GM12878 (cell line): ENCODE measurements around the gene ICE2. TPM values are rescaled to one million over a fixed set of nuclear protein-coding genes. Genes with fewer than 3 reads are reported as not detected.

ENCODE experiments used
- ATAC-seq: fragments of 200-7000 bp; cut with Tn5 transposase; 3 replicates; pipeline ENCODE4 v1.9.1; 2020; ENCODE audit warnings: mild to moderate bottlenecking, moderate library complexity
- BruUV-seq: library from RNA; stranded (reverse); fragments of 400-500 nt; replicated peaks from 2 replicates; lab custom pipeline; 2021; lab: Mats Ljungman, UMichigan
- CTCF ChIA-PET: fragments of 300-600 bp; sonication (Branson Sonifier 250); formaldehyde crosslinking; extraction: SDS; loops from one replicate; lab custom pipeline; 2021; ENCODE audit warnings: inconsistent platforms; lab: Yijun Ruan, JAX
- POLR2A ChIA-PET: fragments of 350-600 bp; formaldehyde crosslinking; extraction: SDS; loops from one replicate; lab custom pipeline; 2021; ENCODE audit warnings: inconsistent platforms; lab: Charles Lee
- RAD21 ChIA-PET: fragments of 300-600 bp; sonication (Branson Sonifier 250); formaldehyde crosslinking; loops from one replicate; lab custom pipeline; 2023; ENCODE audit warnings: antibody characterized with exemption; ENCODE audit not compliant: unreplicated experiment; lab: Charles Lee
- SMC1A ChIA-PET: fragments of 300-600 bp; sonication (Branson Sonifier 250); formaldehyde crosslinking; loops from one replicate; lab custom pipeline; 2023; ENCODE audit not compliant: unreplicated experiment, uncharacterized antibody; lab: Charles Lee
- DNase-seq: peaks from one replicate; pipeline ENCODE4 v3.0.0-alpha.2; 2011; ENCODE audit warnings: low read depth, low spot score
- FAIRE-seq: peaks from 3 replicates; lab custom pipeline; 2011; peaks lifted over from hg19 to GRCh38; lab: Jason Lieb, UNC
- H2AFZ ChIP-seq: 2 replicates; pipeline ENCODE4 v1.6.0; 2011; ENCODE audit warnings: low read depth, low read length, control low read depth; ENCODE audit not compliant: control insufficient read depth
- H3K27ac ChIP-seq: 2 replicates; pipeline ENCODE4 v1.5.1; 2011; ENCODE audit warnings: control low read depth; ENCODE audit not compliant: control insufficient read depth, insufficient read depth
- H3K27me3 ChIP-seq, 2 experiments: replicated peaks in 1 of 2; 2 replicates each; pipeline versions ENCODE4 v1.6.0 to v1.6.1; 2011; ENCODE audit warnings: low read length in 1 of 2; ENCODE audit not compliant: control insufficient read depth in 2 of 2, insufficient read depth in 2 of 2
- H3K36me3 ChIP-seq, 2 experiments: 2 replicates each; pipeline ENCODE4 v1.5.1; 2011; ENCODE audit warnings: low read length in 1 of 2; ENCODE audit not compliant: control insufficient read depth in 2 of 2, insufficient read depth in 2 of 2
- H3K4me1 ChIP-seq: 2 replicates; pipeline ENCODE4 v1.6.1; 2011; ENCODE audit warnings: mild to moderate bottlenecking, low read length, moderate library complexity, mixed read lengths; ENCODE audit not compliant: control insufficient read depth, insufficient read depth
- H3K4me2 ChIP-seq: 2 replicates; pipeline ENCODE4 v1.6.0; 2011; ENCODE audit warnings: control low read depth; ENCODE audit not compliant: control insufficient read depth, insufficient read depth
- H3K4me3 ChIP-seq: fragments of 200-600 bp; sonication (generic); 2 replicates; pipeline ENCODE4 v1.5.1; 2016
- H3K79me2 ChIP-seq: 2 replicates; pipeline ENCODE4 v1.6.0; 2011; ENCODE audit warnings: low read length; ENCODE audit not compliant: control insufficient read depth, insufficient read depth
- H3K9ac ChIP-seq: 2 replicates; pipeline ENCODE4 v1.8.0; 2011; ENCODE audit warnings: low read length, control low read depth, mixed read lengths; ENCODE audit not compliant: control insufficient read depth, insufficient read depth
- H3K9me3 ChIP-seq: replicated peaks from 3 replicates; pipeline ENCODE4 v1.5.1; 2011; ENCODE audit warnings: mild to moderate bottlenecking, low read length; ENCODE audit not compliant: control insufficient read depth, insufficient read depth
- H4K20me1 ChIP-seq: 2 replicates; pipeline ENCODE4 v1.6.0; 2011; ENCODE audit not compliant: control insufficient read depth, insufficient read depth
- ATF7 ChIP-seq: fragments of 450-650 bp; IDR thresholded peaks from 2 replicates; pipeline ENCODE4 v1.6.1; 2016; ENCODE audit warnings: low read depth, mild to moderate bottlenecking
- BHLHE40 ChIP-seq, 2 experiments: fragments of 450-650 bp in 1 of 2; IDR thresholded peaks; 2 replicates each; pipeline ENCODE4 v1.6.1; 2011 to 2017; ENCODE audit warnings: low read depth in 2 of 2, borderline replicate concordance in 1 of 2, improper control_type of control experiment in 1 of 2, low read length in 1 of 2, mild to moderate bottlenecking in 1 of 2
- CBX3 ChIP-seq: fragments of 200-600 bp; sonication (generic); IDR thresholded peaks from 2 replicates; pipeline ENCODE4 v1.6.1; 2016; ENCODE audit warnings: low read depth, borderline replicate concordance
- E4F1 ChIP-seq: fragments of 450-650 bp; IDR thresholded peaks from 2 replicates; pipeline ENCODE4 v1.6.1; 2018; ENCODE audit warnings: borderline replicate concordance, mild to moderate bottlenecking; ENCODE audit not compliant: partially characterized antibody
- FOXK2 ChIP-seq: fragments of 450-650 bp; IDR thresholded peaks from 2 replicates; pipeline ENCODE4 v1.6.1; 2017; ENCODE audit warnings: mild to moderate bottlenecking, moderate library complexity
- JUNB ChIP-seq: IDR thresholded peaks from 2 replicates; pipeline ENCODE4 v1.6.1; 2016; ENCODE audit warnings: antibody characterized with exemption, mild to moderate bottlenecking
- NRF1 ChIP-seq: conservative IDR thresholded peaks from 2 replicates; pipeline ENCODE4 v1.6.1; 2011; ENCODE audit warnings: mild to moderate bottlenecking, low read depth, low read length, improper control_type of control experiment
- PBX3 ChIP-seq: IDR thresholded peaks from 2 replicates; pipeline ENCODE4 v1.6.1; 2011; ENCODE audit warnings: mild to moderate bottlenecking, low read depth, low read length, moderate library complexity; ENCODE audit not compliant: insufficient replicate concordance
- SRF ChIP-seq, 2 experiments: IDR thresholded peaks; 2 replicates each; pipeline ENCODE4 v1.6.1; 2011; ENCODE audit warnings: low read depth in 2 of 2, low read length in 2 of 2, mild to moderate bottlenecking in 1 of 2, moderate library complexity in 1 of 2
- TCF12 ChIP-seq: IDR thresholded peaks from 2 replicates; pipeline ENCODE4 v1.6.1; 2011; ENCODE audit warnings: low read depth, mild to moderate bottlenecking, low read length
- ZNF207 ChIP-seq: fragments of 450-650 bp; IDR thresholded peaks from 2 replicates; pipeline ENCODE4 v1.6.1; 2014; ENCODE audit warnings: antibody characterized with exemption, mild to moderate bottlenecking, borderline replicate concordance
- WGBS: methylation state at CpG from one replicate; pipeline ENCODE4 v1.1.6; 2016; ENCODE audit warnings: low lambda C conversion rate; ENCODE audit not compliant: insufficient replicate concordance, insufficient coverage; ENCODE audit errors: missing lambda C conversion rate; 5-methylcytosine and 5-hydroxymethylcytosine counted together
- in situ Hi-C: fragments of 300-500 bp; cut with MboI; formaldehyde crosslinking; loops from 9 replicates; pipeline ENCODE4 v1.14.3; 2018; ENCODE audit warnings: mixed read lengths
- intact Hi-C: fragments of 100-400 bp; cut with micrococcal nuclease; formaldehyde crosslinking; loops from one replicate; pipeline ENCODE4 v1.14.2; 2022; ENCODE audit not compliant: unreplicated experiment
- polyA plus RNA-seq, 11 experiments: library from polyadenylated mRNA; depleted of rRNA in 4 of 11; unstranded in 6 of 11; stranded (reverse) in 5 of 11; fragments of >200 nt; fragmentation: Nextera tagmentation in 4 of 11; fragmentation: Illumina TruSeq in 1 of 11; extraction: Ambion mirVana in 4 of 11; extraction: Trizol in 1 of 11; gene quantifications; 1 replicate in 1 of 11; 2 replicates in 10 of 11; pipeline versions ENCODE4 v1.2.1 to v1.2.3, GENCODE V29; 2011 to 2016; ENCODE audit warnings: inconsistent platforms in 2 of 11, missing spikeins in 2 of 11, low read depth in 1 of 11
- total RNA-seq, 4 experiments: library from RNA; depleted of rRNA in 3 of 4; stranded (reverse); fragments of >200 nt in 3 of 4; fragmentation: Illumina TruSeq in 1 of 4; extraction: Trizol in 1 of 4; gene quantifications; 2 replicates each; pipeline versions ENCODE4 v1.2.1 to v1.2.3, GENCODE V29; 2013 to 2021
- TF ChIP-seq, protein P1 (sequence below): IDR thresholded peaks from 2 replicates; pipeline ENCODE4 v1.6.1; 2012; ENCODE audit warnings: low read length, inconsistent platforms

Gene ICE2
- total and polyA plus RNA-seq, 10 of the 15 experiments (the other 5 are each of a cell fraction or from before 2014, with no cell fraction given): 14.2 to 62.0 (median 44.9) TPM

DNA sequence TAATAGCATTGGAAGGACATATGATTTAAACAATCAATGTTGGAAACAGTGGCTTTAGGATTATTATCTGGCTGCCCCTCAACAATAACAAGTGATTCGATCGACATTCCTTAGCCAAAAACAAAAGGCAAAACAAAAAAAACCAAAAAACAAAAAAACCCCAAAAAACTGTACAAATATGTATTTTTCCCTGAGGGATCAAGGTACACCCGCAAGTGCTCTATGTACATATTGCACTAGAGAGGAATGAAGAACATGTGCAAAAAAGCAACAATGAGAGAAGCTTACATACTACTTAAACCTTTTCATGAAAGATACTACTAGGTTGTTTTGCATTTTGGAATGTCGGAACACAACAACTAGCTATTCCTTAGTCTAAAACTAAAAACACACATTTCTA, 14.2 kb upstream of the ICE2 start:
- SMC1A ChIA-PET: no interaction called here
- ATAC-seq: no peak
- RAD21 ChIA-PET: no interaction called here
- Histone ChIP-seq H3K4me3 (no peak overlapping the region), H3K27ac (no peak overlapping the region), H2AFZ (no peak overlapping the region), H4K20me1 (no peaks in the 10 kb centered on the region), H3K4me1 (no peaks in the 10 kb centered on the region), H3K4me2 (no peak overlapping the region), H3K79me2 (no peaks in the 10 kb centered on the region), H3K27me3 (no peaks in the 10 kb centered on the region), H3K9me3 (no peaks in the 10 kb centered on the region), H3K36me3 (peaks cover 0 to 17% of the 10 kb centered on the region in 2 experiments; a peak in 2 of 4 replicates), H3K9ac (no peak overlapping the region)
- CTCF ChIA-PET: interaction anchor here (0.5 to 4.2 kb wide), 2 partner anchors 21 to 134 kb away, joined by 3 to 21 read pairs; no protein-coding TSS in a partner anchor
- in situ Hi-C loops: no loop called here
- FAIRE-seq: no peak
- no TSS peak for BruUV-seq
- no peak for DNase-seq
- TF ChIP-seq TCF12 (no peak), E4F1 (no peak), ZNF207 (no peak)
- intact Hi-C loops: no loop called here
- POLR2A ChIA-PET: no interaction called here
- WGBS: 99% methylated on average over 4 of the region's 4 CpGs

DNA sequence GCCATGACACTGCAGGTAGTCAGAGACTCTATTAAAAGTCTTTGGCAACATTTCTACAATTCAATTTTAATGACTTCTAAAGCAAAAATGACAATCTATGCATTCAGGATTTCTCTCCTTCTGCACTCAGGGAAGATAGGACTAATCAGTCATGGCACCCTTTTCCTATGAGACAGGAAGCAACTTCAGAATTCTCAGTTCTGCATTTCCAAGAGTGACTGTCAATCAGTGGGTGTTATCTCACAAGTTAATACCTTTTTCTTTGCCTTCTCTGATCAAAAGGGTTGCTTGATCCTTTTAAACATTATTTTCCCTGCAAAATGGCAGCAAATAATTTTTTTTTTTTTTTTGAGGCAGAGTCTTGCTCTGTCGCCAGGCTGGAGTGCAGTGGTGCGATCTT, 7.8 kb upstream of the ICE2 start:
- H3K36me3 ChIP-seq: no peaks in the 10 kb centered on the region
- no peaks in the 10 kb centered on the region; the same call in 1 of the 2 replicates for H3K4me1 ChIP-seq
- 100% methylated on average over 2 of the region's 2 CpGs for WGBS
- CTCF ChIA-PET: no interaction called here
- H2AFZ ChIP-seq: no peak overlapping the region
- SMC1A ChIA-PET: interaction anchor here (0.5 to 0.6 kb wide), 2 partner anchors 8 to 64 kb away, joined by 3 read pairs; no protein-coding TSS in a partner anchor
- H3K4me2 ChIP-seq: no peak overlapping the region
- peak; percentile 51; the same call in 2 of the 3 replicates for ATAC-seq
- in situ Hi-C loops (no loop called here), intact Hi-C loops (no loop called here)
- FAIRE-seq: no peak
- H3K9ac ChIP-seq: no peak overlapping the region
- no peaks in the 10 kb centered on the region for H3K79me2 ChIP-seq
- no TSS peak for BruUV-seq
- no peaks in the 10 kb centered on the region for H3K27me3 ChIP-seq
- no peaks in the 10 kb centered on the region for H3K9me3 ChIP-seq
- no peak overlapping the region for H3K27ac ChIP-seq
- no peak for DNase-seq
- no peak overlapping the region for H3K4me3 ChIP-seq
- H4K20me1 ChIP-seq: no peaks in the 10 kb centered on the region
- RAD21 ChIA-PET: no interaction called here
- POLR2A ChIA-PET: interaction anchor here (0.7 kb wide), 1 partner anchor 218 kb away, joined by 4 read pairs; no protein-coding TSS in a partner anchor
- TF ChIP-seq BHLHE40 (IDR thresholded peaks at IDR 0.05; ENCODE audit: borderline replicate concordance in 1 of 2, low read depth in 2 of 2, low read length in 1 of 2) (no peak), JUNB (no peak), NRF1 (no peak), ATF7 (no peak), PBX3 (peak; percentile 55), CBX3 (no peak), FOXK2 (no peak), ZNF207 (no peak), SRF (IDR thresholded peaks at IDR 0.05; ENCODE audit: low read depth in 2 of 2, low read length in 2 of 2) (no peak)
- TF ChIP-seq, protein P1, sequence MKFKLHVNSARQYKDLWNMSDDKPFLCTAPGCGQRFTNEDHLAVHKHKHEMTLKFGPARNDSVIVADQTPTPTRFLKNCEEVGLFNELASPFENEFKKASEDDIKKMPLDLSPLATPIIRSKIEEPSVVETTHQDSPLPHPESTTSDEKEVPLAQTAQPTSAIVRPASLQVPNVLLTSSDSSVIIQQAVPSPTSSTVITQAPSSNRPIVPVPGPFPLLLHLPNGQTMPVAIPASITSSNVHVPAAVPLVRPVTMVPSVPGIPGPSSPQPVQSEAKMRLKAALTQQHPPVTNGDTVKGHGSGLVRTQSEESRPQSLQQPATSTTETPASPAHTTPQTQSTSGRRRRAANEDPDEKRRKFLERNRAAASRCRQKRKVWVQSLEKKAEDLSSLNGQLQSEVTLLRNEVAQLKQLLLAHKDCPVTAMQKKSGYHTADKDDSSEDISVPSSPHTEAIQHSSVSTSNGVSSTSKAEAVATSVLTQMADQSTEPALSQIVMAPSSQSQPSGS: no peak
